ENCODE measurements around the gene FKBP6.
"Not testable (repeated sequence)": the region's sequence is repeated elsewhere in the genome, so short reads cannot be mapped to it uniquely, and the experiment has no call there.

Gene FKBP6

DNA sequence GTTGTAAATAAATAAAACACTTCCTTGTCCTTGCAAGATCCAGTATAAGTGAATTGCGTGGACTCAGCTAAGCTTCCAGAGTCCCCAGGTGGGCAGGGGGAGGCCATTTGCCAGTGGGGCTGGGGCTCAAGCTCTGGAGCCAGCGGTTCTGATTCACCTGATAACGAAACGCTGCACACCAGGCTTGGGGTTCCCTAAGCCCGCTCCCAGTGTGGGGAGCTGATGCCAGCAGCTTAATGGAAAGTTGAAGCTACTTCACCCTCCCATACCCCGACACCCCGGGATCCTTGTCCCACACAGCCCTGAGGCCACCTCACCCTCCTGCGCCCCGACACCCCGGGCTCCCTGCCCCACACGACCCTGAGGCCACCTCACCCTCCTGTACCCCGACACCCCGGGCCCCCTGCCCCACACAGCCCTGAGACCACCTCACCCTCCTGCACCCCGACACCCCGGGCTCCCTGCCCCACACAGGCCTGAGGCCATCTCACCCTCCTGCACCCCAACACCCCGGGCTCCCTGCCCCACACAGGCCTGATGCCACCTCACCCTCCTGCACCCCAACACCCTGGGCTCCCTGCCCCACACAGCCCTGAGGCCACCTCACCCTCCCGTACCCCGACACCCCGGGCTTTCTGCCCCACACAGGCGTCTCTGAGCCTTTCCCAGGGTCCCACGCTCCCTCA, 30.8 kb downstream of the FKBP6 start:
- no peak for DNase-seq (ENCODE audit: low read depth)

DNA sequence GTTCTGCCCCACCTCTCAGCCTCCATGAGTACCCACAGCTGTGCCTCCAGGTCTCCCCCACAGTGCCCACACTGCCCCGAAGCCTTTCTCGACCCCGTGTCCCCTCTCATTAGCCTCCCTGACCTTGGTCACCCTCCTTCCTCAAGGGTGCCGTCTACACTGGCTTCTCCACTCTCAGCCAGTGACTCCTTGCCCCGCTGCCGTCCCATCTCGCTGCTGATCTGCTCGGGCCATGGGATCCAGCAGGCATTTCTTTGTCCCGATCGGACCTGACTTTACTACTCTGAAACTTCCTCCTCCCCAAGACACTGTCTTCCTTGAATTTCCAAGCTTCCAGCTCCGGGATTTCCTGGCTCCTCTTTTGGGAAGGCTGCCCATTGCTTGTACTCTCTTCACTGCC, 31.3 kb downstream of the FKBP6 start:
- no peak for DNase-seq (ENCODE audit: low read depth)

DNA sequence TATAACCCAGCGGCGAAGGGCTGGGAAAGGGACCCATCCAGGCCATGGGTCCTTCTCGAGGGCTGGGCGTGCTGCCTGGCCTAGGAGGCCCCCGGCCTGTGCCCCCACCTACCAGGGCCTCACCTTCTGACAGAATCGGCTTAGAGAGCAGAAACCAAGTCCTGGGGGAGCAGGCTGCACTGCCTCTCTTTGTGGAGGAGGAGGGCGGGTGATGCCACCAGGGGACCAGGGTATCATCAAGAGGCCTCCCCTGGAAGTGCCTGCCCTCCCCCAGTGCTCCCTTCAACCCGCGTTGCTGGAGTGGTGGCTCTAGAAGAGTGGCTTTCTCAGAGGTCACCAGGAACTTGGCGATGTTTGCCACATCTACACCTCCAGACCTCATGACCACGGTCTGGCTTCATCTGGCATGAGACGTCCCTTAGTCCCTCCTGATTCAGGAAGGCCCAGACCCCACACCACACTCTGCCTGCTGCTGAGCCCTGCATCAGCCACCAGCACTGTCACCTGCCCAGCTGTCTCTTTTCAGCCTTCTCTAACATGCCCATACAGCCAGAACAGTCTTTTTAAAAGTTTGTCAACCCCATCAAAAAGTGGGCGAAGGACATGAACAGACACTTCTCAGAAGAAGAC, 31.9 kb downstream of the FKBP6 start:
- no peak for DNase-seq (ENCODE audit: low read depth)

DNA sequence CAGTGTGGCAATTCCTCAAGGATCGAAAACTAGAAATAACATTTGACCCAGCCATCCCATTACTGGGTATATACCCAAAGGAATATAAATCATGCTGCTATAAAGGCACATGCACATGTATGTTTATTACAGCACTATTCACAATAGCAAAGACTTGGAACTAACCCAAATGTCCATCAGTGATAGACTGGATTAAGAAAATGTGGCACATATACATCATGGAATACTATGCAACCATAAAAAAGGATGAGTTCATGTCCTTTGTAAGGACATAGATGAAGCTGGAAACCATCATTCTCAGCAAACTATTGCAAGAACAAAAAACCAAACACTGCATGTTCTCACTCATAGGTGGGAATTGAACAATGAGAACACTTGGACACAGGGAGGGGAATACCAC, 32.6 kb downstream of the FKBP6 start:
- DNase-seq (ENCODE audit: low read depth), result not testable (repeated sequence)

DNA sequence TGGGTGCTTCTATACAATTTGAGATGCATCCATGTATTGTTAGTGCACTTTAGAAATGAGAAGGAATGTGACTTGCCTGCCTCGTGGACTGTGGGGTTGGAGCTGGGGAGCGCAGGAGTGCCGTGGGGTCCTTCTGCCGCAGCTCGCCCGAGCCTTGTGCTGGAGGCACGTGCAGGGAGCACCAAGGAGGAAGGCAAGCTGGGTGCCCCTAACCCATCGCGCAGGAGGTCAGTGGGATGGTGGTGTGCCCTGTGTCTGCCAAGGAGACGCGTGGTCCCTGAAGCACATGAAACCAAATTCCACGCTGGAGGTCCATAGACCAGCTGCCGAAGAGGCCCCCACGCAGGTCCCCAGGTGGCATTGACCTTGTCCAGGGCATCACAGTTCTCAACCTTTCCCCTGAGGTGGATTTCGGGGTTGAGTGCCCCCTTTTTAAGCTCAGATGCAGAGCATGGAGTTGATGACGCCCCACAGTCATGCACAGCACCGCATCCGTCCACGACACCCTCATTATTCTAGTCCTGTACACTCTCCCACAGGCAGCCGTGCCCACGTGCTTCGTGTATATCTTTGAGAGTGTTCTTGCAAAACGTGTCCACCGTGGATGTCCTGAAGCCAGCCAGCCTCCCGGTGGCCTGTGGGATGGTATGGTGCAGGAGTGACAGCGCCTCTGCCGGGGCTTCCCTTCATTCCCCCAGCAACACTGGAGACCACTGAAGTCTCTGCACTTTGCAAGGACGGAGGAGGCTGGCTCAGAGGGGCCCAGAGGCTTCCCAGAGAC, 35.5 kb downstream of the FKBP6 start:
- no peak for DNase-seq (ENCODE audit: low read depth)

DNA sequence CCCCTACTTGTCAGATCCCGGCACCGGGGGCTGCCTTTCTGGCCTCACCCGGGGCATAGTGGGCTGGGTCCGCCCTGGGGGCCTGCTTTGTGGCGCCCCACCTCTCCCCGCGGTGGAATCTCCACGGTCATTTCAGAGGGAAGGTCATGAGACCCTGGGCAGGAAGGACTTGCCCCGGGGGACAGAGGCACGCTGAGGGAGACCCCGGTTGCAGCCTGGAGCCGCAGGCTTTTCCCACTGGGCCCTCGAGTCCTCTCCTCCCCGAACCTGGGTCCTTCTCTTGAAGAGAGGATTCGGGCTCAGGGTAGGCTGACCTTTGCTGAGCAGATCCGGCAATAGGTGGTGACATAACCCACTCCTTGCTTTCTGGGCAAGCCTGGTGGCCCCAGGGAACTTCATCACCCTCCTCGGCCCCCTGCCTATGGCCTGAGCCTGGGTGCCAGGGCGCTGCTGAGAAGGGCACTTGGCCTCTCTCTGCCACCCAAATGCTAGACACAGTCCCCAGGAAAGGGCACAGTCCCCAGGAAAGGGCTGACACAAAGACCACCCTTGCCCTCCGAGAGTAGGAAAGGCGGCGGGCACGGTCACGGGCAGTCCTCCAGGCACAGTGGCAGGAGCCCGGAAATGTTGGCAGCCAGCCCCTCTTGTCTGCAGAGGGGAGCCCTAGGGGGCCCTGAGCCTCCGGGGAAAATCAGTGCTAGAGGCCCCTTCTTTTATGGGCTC, 36.2 kb downstream of the FKBP6 start:
- DNase-seq (ENCODE audit: low read depth), result no peak

DNA sequence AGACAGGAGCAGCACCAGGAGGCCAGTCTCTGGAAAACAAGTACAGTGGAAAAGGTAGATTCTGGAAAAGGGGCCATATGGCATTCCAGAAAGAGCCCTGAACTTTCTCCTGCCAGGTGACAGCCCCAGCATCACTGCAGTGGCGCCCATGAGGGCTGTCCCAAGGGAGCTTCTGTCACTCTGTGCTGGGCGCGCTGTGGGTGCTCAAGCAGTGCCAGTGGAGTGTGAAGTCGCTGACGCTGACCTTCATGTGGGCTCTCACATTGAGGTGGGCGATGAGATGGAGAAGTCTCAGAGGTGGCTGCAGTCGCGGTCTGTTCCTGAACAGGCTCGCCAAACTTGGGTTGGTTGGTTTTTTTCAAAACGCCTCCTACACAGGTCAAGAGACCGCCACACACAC, 38.2 kb downstream of the FKBP6 start:
- DNase-seq (ENCODE audit: low read depth), result no peak

DNA sequence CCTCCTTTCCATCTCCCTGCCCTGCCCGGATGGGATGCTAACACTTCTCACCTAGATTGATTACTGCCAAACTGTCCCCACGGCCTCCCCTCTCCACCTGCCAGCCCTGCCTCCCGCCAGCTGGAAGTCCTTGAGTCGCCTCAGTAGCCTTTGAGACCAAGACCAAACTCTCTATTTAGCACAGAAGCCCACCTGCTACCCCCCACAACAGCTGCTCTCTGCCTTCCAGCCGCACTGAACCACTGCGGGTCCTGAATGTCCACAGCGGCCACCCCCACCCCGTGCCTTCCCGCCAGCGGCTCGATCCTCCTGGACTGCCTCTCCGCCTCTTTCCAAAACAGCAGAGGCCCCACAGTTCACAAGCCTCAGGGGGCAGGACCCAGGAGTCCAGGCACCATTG, 39.0 kb downstream of the FKBP6 start:
- DNase-seq (ENCODE audit: low read depth), result no peak

DNA sequence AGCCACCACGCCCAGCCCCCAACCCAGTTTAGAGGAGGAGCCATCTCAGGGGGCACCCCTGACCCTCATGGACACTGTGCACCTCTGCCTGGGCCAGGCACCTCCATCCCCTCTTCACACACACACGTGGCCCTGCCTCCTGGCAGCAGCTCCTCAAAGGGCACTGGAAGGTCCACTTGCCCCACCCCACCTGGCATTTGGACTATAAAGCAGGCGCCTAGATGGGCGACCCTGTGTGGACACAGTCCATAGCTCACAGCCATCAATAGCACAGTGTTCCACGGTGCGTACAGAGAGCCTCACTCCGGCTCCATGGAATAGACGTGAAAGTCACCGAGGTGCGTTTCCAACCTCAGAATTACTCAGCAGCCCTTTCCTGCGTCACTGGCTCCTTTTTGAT, 41.0 kb downstream of the FKBP6 start:
- no peak for DNase-seq (ENCODE audit: low read depth)

DNA sequence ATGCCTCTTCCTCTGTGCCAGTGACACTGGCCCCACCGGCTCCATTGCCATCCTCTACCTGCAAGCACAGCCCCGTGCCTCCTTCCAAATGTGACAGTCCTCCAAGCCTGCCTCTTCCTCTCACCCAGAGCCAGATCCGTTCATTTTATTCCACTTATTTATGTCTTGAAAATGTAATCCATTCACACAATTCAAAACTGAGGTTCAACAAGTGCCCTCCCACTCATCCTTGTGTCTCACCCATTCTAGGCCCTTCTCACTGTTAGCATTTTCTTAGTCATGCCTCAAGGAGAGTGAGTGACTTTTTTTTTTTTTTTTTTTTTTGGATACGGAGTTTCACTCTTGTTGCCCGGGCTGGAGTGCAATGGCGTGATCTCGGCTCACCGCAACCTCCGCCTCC, 41.7 kb downstream of the FKBP6 start:
- no peak for DNase-seq (ENCODE audit: low read depth)

DNA sequence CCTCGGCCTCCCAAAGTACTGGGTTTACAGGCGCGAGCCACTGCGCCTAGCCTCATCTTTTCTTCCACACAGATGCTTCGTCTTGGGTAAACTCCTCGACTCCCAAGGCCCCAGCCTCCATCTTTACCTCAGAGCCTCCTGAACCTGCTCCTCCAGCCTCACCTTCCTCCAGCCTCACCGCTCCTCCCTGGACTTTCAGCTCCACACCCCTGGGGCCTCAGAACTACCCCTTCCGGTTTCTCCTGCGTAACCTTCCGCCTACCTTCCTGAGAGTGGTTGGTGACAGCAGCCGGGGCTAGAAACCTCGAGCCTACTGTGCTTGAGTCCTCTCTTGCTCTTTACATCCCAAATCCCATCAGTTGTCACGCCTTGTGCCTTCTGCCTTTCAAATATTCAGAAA, 45.8 kb downstream of the FKBP6 start:
- no peak for DNase-seq (ENCODE audit: low read depth)

DNA sequence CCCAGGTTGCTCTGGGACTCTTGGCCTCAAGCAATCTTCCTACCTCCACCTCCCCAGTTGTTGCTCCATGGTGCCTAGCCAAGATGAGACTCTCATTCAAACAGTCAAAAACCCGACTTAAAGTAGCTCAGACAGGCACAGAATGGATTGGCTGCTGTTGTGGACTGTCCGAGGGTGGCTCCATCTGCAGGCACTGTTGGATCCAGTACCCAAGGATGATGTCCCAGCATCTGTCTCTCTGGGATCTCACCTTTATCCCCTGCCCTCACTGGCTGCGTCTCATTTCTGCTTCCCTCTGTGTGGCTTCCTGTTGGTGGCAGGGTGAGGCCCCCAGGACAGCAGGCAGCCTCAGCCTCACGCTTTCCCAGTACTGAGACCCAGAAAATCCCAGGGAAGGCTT, 48.3 kb downstream of the FKBP6 start:
- DNase-seq (ENCODE audit: low read depth), result not testable (repeated sequence)

DNA sequence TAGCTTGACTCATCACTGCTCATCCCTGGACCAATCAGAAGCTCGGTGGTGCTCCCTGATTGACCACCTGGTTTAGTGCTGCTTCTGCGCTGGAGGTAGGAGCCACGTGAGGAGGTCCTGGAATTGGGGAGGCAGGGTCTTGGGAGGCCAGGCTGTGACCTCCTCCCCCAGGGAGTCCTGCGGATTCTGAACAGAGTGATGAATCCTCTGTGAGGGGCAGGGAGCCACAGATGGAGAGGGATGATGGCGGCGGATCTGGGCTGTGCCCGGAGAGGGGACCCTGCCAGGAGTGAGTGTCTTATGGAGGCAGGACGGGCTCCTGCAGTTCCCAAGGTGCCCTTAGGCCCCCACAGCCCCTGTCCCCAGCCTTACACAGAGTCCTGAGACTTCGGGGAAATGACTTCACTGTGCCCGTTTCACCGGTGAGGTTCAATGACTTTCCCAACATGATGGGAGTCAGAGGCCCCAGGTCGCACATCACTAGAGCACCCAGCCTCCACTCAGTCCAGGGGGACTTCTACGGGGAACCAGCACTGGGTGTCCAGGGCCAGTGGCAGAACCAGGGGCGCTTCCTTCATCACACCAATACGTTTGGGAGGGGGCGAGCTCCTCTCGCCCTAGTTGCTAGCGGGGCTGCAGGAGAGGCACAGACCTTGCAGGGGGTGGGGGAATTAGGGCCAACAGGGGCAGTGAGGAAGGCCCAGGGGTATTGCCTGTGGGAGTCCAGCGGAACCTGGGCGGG, 48.9 kb downstream of the FKBP6 start:
- DNase-seq (ENCODE audit: low read depth), result no peak

DNA sequence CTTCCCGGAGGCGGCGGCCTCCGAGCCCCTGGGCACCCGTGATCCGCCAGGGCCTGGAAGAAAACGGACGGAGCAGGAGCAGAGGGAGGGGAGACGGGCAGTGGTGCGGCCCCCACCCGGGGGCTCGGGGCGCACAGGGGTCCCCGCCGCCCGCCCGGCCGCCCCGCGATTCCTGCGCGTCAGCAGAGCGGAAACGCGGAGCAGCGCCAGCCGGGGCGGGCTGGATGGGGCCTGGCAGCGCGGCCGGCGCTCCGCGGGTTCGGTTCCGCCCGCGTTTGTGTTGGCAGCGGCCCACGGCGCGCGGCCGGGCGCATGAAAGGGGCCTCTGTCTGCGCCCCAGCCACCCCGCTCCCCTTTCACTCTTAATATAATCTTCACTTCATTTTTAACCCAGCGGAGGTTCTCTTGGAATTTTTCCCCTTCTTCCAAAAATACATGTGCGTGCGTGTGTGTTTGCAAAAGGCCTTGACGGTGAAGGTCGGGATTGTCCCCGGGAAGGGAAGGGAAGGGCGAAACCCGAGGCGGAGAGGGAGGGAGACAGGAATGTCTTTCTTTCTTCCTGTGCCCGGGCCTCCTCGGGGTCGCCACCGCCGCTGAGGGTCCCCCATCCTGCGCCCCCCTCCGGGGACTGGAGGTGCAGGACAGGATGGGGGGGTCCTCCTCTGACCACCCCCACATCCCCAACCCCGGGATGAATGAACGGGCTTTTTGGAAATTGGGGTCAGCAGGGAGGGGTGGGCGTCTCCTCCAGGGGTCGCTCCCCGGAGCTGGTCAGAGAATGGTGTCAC, 49.6 kb downstream of the FKBP6 start:
- DNase-seq (ENCODE audit: low read depth), result not testable (repeated sequence)

DNA sequence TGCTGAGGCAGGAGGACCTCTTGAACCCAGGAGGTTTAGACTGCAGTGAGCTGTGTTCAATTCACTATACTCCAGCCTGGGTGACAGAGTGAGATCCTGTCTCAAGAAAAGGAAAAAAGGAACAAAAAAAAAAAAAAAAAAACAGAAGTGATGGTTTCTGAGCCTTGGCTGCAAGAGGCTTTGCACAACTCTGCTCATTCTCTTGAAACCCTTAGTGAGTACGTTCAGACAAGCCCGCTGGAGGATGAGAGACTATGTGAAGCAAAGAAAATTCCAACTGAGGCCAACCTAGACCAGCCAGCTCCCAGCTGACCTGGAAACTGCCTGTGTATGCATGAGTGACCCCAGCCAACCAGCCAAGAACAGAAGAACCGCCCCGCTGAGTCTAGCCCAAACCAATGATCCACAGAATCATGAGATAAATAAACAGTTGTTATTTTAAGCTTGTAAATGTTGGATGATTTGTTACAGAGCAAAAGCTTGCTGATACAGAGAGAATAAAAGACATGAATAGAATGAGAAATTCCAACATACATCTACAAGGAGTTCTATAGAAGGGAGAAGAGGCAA, 55.1 kb downstream of the FKBP6 start:
- DNase-seq (ENCODE audit: low read depth), result no peak

DNA sequence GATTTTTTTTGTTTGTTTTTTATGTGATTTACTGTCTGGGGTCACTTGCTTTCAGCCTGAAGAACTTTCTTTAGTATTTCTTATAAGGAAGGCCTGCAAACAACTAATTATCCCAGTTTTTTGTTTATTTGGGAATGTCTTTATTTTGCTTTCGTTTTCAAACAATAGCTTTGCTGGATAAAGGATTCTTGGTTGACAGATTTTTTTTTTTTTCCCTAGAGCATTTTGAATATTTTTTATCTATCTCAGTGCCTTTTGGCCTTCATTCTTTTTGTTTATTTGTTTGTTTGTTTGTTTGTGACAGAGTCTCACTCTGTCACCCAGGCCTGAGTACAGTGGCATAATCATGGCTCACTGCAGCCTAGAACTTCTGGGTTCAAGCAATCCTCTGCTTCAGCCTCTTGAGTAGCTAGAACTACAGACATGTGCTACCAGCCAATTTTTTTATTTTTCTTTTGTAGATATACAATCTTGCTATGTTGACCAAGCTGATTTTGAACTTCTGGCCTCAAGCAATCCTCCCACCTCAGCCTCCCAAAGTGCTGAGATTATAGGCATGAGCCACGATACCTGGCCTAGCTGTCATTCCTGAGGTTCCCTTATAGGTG, 59.4 kb downstream of the FKBP6 start:
- no peak for DNase-seq (ENCODE audit: low read depth)

DNA sequence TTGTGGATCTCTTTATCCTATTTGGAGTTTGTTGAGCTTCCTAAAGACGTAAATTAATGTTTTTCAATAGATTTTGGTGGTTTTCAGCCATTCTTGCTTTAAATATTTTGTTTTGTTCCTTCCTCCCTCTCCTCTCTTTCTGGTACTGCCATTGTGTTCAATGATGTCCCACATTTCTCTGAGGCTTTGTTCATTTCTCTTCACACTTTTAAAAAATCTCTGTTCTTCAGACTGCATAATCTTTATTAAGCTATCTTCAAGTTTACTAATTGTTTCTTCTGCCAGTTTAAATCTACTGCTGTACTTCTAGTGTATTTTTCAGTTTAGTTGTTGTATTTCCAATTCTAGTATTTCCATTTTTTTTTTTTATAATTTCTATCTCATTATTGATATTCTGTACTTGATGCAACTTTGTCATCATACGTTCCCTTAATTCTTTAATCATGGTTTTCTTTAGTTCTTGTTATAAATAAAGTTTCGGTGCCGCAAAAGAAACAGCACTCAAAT, 60.0 kb downstream of the FKBP6 start:
- no peak for DNase-seq (ENCODE audit: low read depth)

DNA sequence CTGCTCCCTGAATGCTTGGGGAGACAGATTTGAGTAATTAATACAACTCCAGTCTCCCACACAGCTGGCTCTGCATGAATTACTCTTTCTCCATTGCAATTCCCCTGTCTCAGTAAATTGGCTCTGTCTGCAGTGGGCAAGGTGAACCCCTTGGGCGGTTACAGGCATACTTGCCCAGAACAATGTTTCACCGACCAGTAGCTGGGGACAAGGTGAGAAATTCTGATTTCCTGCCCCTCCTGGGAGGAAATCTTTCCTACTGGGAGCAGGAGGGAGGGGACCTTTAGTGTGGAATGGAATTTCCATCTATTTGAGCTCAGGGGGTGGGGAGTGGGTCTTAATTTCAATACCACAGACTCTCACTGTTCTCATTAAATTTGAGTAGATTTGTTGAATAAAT, 63.4 kb downstream of the FKBP6 start:
- DNase-seq (ENCODE audit: low read depth), result no peak

DNA sequence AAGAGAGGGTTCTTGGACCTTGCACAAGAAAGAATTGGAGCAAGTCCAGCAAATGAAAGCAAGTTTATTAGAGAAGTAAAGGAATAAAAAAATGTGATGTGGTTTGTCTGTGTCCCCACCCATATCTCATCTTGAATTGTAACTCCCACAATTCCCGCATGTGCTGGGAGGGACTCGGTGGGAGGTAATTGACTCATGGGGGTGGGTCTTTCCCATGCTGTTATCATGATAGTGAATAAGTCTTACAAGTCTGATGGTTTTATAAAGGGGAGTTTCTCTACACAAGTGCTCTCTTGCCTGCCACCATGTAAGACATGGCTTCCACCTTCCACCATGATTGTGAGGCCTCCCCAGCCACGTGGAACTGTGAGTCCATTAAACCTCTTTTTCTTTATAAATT, 66.5 kb downstream of the FKBP6 start:
- no peak for DNase-seq (ENCODE audit: low read depth)
